Psoas muscle (tissue), 8 donors: Measurements from ENCODE around the gene ADAMTSL1. TPM values are rescaled to one million over a fixed set of nuclear protein-coding genes. Genes with fewer than 3 reads are reported as not detected.

Experiments used
- ATAC-seq, 4 donors: fragments of 200-7000 bp; cut with Tn5 transposase; one replicate each; pipeline ENCODE4 v1.9.1; 2020; ENCODE audit warnings: moderate library complexity in 3 of 4, mild to moderate bottlenecking in 2 of 4
- DNase-seq, 2 donors: peaks; one replicate each; pipeline ENCODE4 v3.0.0-alpha.2; 2020
- H3K27ac ChIP-seq: fragments of 200-600 bp; one replicate; pipeline ENCODE4 v1.8.0; 2022
- H3K27me3 ChIP-seq, 3 donors: fragments of 200-600 bp in 1 of 3; one replicate each; pipeline versions ENCODE4 v1.6.1 to v1.8.0; 2013 to 2022; ENCODE audit warnings: low read length in 2 of 3, mild to moderate bottlenecking in 2 of 3, moderate library complexity in 1 of 3; ENCODE audit not compliant: insufficient read depth in 3 of 3
- H3K36me3 ChIP-seq, 2 donors: fragments of 200-600 bp in 1 of 2; one replicate each; pipeline versions ENCODE4 v1.6.1 to v1.8.0; 2013 to 2022; ENCODE audit warnings: low read depth in 1 of 2, mild to moderate bottlenecking in 1 of 2, moderate library complexity in 1 of 2; ENCODE audit not compliant: insufficient read depth in 1 of 2
- H3K4me1 ChIP-seq: fragments of 200-600 bp; one replicate; pipeline ENCODE4 v1.8.0; 2022
- H3K4me3 ChIP-seq: fragments of 200-600 bp; one replicate; pipeline ENCODE4 v1.8.0; 2022; ENCODE audit warnings: mild to moderate bottlenecking
- H3K9me3 ChIP-seq: fragments of 200-600 bp; one replicate; pipeline ENCODE4 v1.8.0; 2022
- CTCF ChIP-seq: fragments of 200-600 bp; IDR thresholded peaks from one replicate; pipeline ENCODE4 v1.8.0; 2022; ENCODE audit warnings: antibody characterized with exemption
- WGBS, 3 donors: extraction: QIAGEN DNeasy Blood & Tissue Kit; methylation state at CpG; one replicate each; pipeline versions ENCODE4 v1.1.6 to v1.1.7; 2013; 5-methylcytosine and 5-hydroxymethylcytosine counted together
- intact Hi-C, 2 donors: fragments of 100-400 bp; cut with DNase I; formaldehyde crosslinking; loops; one replicate each; pipeline versions ENCODE4 v1.11.0 to v1.14.2; 2022
- polyA plus RNA-seq, 3 donors: library from polyadenylated mRNA; stranded (reverse); fragments of 200-250 nt; gene quantifications; one replicate each; pipeline ENCODE4 v1.2.3, GENCODE V29; 2013
- total RNA-seq, 4 donors: library from RNA; stranded (reverse); fragmentation: NEBNext Ultra II Directional in 2 of 4; extraction: Animal tissue kit (Norgen Biotek cat#: 25700) in 2 of 4; gene quantifications; one replicate each; pipeline versions ENCODE4 v1.2.1 to v1.2.4, GENCODE V29; 2021 to 2023
- donor health status: healthy with polysubstance abuse.
- donor health status: DM: no; HTN: no; CAD: no; lungs with moderate emphysema.
- donor health status: Bipolar disorder and iron deficiency.
- donor health status: healthy.
- donor health status: DM: yes; HTN: yes; CAD: no.
- donor health status: DM: no; HTN: no; CAD: no.
- donor health status: DM: no; HTN: no; CAD: no.
- donor health status: DM: yes; HTN: yes; CAD: no.

The ADAMTSL1 gene
- total and polyA plus RNA-seq, 7 donors = 0.08 to 0.57 (median 0.28) TPM

GRCh38 chr9:18611971-18612370 lies 138.0 kb downstream of the ADAMTSL1 start:
- no peaks in the 10 kb centered on the region for H3K4me1 ChIP-seq
- H3K27ac ChIP-seq = no peak overlapping the region
- no peak for ATAC-seq
- TF ChIP-seq CTCF = no peak
- no peak overlapping the region for H3K4me3 ChIP-seq
- intact Hi-C loops = no loop called here
- DNase-seq = no peak
- H3K9me3 ChIP-seq = no peaks in the 10 kb centered on the region
- H3K36me3 ChIP-seq = no peaks in the 10 kb centered on the region
- H3K27me3 ChIP-seq = peaks cover 0 to 2% (median 0%) of the 10 kb centered on the region in 3 donors

GRCh38 chr9:18614116-18614515 lies 140.2 kb downstream of the ADAMTSL1 start:
- Histone ChIP-seq H3K27ac (no peak overlapping the region), H3K4me1 (no peaks in the 10 kb centered on the region), H3K9me3 (no peaks in the 10 kb centered on the region), H3K36me3 (no peaks in the 10 kb centered on the region), H3K4me3 (no peak overlapping the region), H3K27me3 (peaks cover 0 to 2% (median 0%) of the 10 kb centered on the region in 3 donors)
- DNase-seq (no peak), ATAC-seq (no peak)
- 81 to 92% (median 86%) methylated on average over 6 of the region's 6 CpGs for WGBS, 3 donors
- intact Hi-C loops = no loop called here
- TF ChIP-seq CTCF = no peak

- H3K9me3 ChIP-seq = no peaks in the 10 kb centered on the region
- no peak overlapping the region for H3K27ac ChIP-seq
- TF ChIP-seq CTCF = no peak
- no peak for DNase-seq
- peaks cover 0 to 2% (median 0%) of the 10 kb centered on the region in 3 donors for H3K27me3 ChIP-seq
- no peak for ATAC-seq
- no peaks in the 10 kb centered on the region for H3K36me3 ChIP-seq
- H3K4me3 ChIP-seq = no peak overlapping the region
- WGBS, 3 donors = 93 to 97% (median 93%) methylated on average over 2 of the region's 2 CpGs
- no peaks in the 10 kb centered on the region for H3K4me1 ChIP-seq
- intact Hi-C loops = no loop called here
Measured at GRCh38 chr9:18614651-18615050, 140.7 kb downstream of the ADAMTSL1 start.

GRCh38 chr9:18616976-18617375 lies 143.0 kb downstream of the ADAMTSL1 start:
- ATAC-seq (no peak), DNase-seq (no peak)
- H3K9me3 ChIP-seq = no peaks in the 10 kb centered on the region
- H3K27me3 ChIP-seq = peaks cover 0 to 2% (median 0%) of the 10 kb centered on the region in 3 donors
- no peak overlapping the region for H3K4me3 ChIP-seq
- no peaks in the 10 kb centered on the region for H3K4me1 ChIP-seq
- H3K36me3 ChIP-seq = no peaks in the 10 kb centered on the region
- intact Hi-C loops = no loop called here
- no peak for TF ChIP-seq CTCF
- H3K27ac ChIP-seq = no peak overlapping the region

- DNase-seq (no peak), ATAC-seq (no peak)
- no peak overlapping the region for H3K4me3 ChIP-seq
- no peaks in the 10 kb centered on the region for H3K36me3 ChIP-seq
- no peaks in the 10 kb centered on the region for H3K9me3 ChIP-seq
- intact Hi-C loops = no loop called here
- no peaks in the 10 kb centered on the region for H3K4me1 ChIP-seq
- TF ChIP-seq CTCF = no peak
- WGBS, 3 donors = 47 to 60% (median 52%) methylated on average over 1 of the region's 1 CpG
- peaks cover 0 to 2% (median 0%) of the 10 kb centered on the region in 3 donors for H3K27me3 ChIP-seq
- no peak overlapping the region for H3K27ac ChIP-seq
Measured at GRCh38 chr9:18617759-18618158, 143.8 kb downstream of the ADAMTSL1 start.
